HepG2 (cell line): ENCODE results near the gene MRPL28. TPM values are rescaled to one million over a fixed set of nuclear protein-coding genes. Genes with fewer than 3 reads are reported as not detected.
A peak's percentile ranks its signal among the peaks of the same experiment; 100 is the strongest.

Experiments
- FOSL2 ChIP-seq: sonication (generic); formaldehyde crosslinking; IDR thresholded peaks from 2 replicates; pipeline ENCODE4 v1.4.0; 2020; ENCODE audit warnings: missing genetic modification reagents
- TCF7L2 ChIP-seq: IDR thresholded peaks from 2 replicates; pipeline ENCODE4 v1.6.1; 2011; ENCODE audit warnings: mild to moderate bottlenecking, low read depth, low read length, moderate library complexity
- TRIM22 ChIP-seq: fragments of 450-650 bp; IDR thresholded peaks from 2 replicates; pipeline ENCODE4 v1.6.1; 2017
- ZBTB7A ChIP-seq: sonication (generic); formaldehyde crosslinking; IDR thresholded peaks from 2 replicates; pipeline ENCODE4 v1.8.0; 2022; ENCODE audit warnings: mild to moderate bottlenecking, missing genetic modification reagents
- ZNF678 ChIP-seq: sonication (generic); formaldehyde crosslinking; IDR thresholded peaks from 2 replicates; pipeline ENCODE4 v1.4.0; 2020; ENCODE audit warnings: mild to moderate bottlenecking, missing genetic modification reagents
- ZNF816 ChIP-seq: sonication (generic); formaldehyde crosslinking; IDR thresholded peaks from 2 replicates; pipeline ENCODE4 v1.8.0; 2022; ENCODE audit warnings: missing genetic modification reagents, mild to moderate bottlenecking, borderline replicate concordance
- ZNF879 ChIP-seq: sonication (generic); formaldehyde crosslinking; IDR thresholded peaks from 2 replicates; pipeline ENCODE4 v1.8.1; 2023; ENCODE audit warnings: missing genetic modification reagents
- polyA plus RNA-seq, 8 experiments: library from polyadenylated mRNA; depleted of rRNA in 3 of 8; stranded (reverse) in 7 of 8; unstranded in 1 of 8; fragments of >200 nt; fragmentation: Illumina TruSeq in 4 of 8; extraction: Trizol in 4 of 8; gene quantifications; 2 replicates each; pipeline versions ENCODE4 v1.2.1 to v1.2.3, GENCODE V29; 2011 to 2016; ENCODE audit warnings: low read depth in 4 of 8, missing spikeins in 1 of 8, mixed read lengths in 1 of 8; ENCODE audit not compliant: insufficient read depth in 1 of 8
- total RNA-seq, 5 experiments: library from RNA; depleted of rRNA; stranded (reverse); fragments of >200 nt; fragmentation: Illumina TruSeq; extraction: Trizol; gene quantifications; 2 replicates each; pipeline ENCODE4 v1.2.3, GENCODE V29; 2016; ENCODE audit warnings: low read depth in 1 of 5
- TF ChIP-seq, protein P1 (sequence below): sonication (generic); formaldehyde crosslinking; IDR thresholded peaks from 2 replicates; pipeline ENCODE4 v1.9.0; 2021; ENCODE audit warnings: missing genetic modification reagents, borderline replicate concordance
- TF ChIP-seq, protein P2 (sequence below): sonication (generic); formaldehyde crosslinking; IDR thresholded peaks from 2 replicates; pipeline ENCODE4 v1.8.0; 2022; ENCODE audit warnings: missing genetic modification reagents, mild to moderate bottlenecking, moderate library complexity, borderline replicate concordance
- TF ChIP-seq, protein P3 (sequence below): sonication (generic); formaldehyde crosslinking; IDR thresholded peaks from 2 replicates; pipeline ENCODE4 v1.4.0; 2020; ENCODE audit warnings: missing genetic modification reagents
- TF ChIP-seq, protein P4 (sequence below), 2 experiments: IDR thresholded peaks; 2 replicates each; pipeline ENCODE4 v1.6.1; 2011 to 2012; ENCODE audit warnings: low read length in 2 of 2, borderline replicate concordance in 1 of 2, low read depth in 1 of 2, mild to moderate bottlenecking in 1 of 2, moderate library complexity in 1 of 2

Gene MRPL28
- total and polyA plus RNA-seq, 2 of the 13 experiments (the other 11 are each of a cell fraction or from before 2014, with no cell fraction given) = 114 to 135 TPM

GRCh38 chr16:391885-392335 is 21.6 kb upstream of the MRPL28 start (continued):
- TF ChIP-seq, protein P1, sequence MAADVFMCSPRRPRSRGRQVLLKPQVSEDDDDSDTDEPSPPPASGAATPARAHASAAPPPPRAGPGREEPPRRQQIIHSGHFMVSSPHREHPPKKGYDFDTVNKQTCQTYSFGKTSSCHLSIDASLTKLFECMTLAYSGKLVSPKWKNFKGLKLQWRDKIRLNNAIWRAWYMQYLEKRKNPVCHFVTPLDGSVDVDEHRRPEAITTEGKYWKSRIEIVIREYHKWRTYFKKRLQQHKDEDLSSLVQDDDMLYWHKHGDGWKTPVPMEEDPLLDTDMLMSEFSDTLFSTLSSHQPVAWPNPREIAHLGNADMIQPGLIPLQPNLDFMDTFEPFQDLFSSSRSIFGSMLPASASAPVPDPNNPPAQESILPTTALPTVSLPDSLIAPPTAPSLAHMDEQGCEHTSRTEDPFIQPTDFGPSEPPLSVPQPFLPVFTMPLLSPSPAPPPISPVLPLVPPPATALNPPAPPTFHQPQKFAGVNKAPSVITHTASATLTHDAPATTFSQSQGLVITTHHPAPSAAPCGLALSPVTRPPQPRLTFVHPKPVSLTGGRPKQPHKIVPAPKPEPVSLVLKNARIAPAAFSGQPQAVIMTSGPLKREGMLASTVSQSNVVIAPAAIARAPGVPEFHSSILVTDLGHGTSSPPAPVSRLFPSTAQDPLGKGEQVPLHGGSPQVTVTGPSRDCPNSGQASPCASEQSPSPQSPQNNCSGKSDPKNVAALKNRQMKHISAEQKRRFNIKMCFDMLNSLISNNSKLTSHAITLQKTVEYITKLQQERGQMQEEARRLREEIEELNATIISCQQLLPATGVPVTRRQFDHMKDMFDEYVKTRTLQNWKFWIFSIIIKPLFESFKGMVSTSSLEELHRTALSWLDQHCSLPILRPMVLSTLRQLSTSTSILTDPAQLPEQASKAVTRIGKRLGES (CRISPR knock-in tag) = no peak
- TF ChIP-seq TRIM22 (no peak), ZNF879 (CRISPR knock-in tag) (no peak), ZBTB7A (no peak), TCF7L2 (no peak), FOSL2 (CRISPR knock-in tag) (peak; percentile 52; the same call in 1 of the 2 replicates), ZNF816 (CRISPR knock-in tag) (no peak), ZNF678 (no peak)
- TF ChIP-seq, protein P2, sequence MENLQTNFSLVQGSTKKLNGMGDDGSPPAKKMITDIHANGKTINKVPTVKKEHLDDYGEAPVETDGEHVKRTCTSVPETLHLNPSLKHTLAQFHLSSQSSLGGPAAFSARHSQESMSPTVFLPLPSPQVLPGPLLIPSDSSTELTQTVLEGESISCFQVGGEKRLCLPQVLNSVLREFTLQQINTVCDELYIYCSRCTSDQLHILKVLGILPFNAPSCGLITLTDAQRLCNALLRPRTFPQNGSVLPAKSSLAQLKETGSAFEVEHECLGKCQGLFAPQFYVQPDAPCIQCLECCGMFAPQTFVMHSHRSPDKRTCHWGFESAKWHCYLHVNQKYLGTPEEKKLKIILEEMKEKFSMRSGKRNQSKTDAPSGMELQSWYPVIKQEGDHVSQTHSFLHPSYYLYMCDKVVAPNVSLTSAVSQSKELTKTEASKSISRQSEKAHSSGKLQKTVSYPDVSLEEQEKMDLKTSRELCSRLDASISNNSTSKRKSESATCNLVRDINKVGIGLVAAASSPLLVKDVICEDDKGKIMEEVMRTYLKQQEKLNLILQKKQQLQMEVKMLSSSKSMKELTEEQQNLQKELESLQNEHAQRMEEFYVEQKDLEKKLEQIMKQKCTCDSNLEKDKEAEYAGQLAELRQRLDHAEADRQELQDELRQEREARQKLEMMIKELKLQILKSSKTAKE (CRISPR knock-in tag) = no peak
- TF ChIP-seq, protein P3, sequence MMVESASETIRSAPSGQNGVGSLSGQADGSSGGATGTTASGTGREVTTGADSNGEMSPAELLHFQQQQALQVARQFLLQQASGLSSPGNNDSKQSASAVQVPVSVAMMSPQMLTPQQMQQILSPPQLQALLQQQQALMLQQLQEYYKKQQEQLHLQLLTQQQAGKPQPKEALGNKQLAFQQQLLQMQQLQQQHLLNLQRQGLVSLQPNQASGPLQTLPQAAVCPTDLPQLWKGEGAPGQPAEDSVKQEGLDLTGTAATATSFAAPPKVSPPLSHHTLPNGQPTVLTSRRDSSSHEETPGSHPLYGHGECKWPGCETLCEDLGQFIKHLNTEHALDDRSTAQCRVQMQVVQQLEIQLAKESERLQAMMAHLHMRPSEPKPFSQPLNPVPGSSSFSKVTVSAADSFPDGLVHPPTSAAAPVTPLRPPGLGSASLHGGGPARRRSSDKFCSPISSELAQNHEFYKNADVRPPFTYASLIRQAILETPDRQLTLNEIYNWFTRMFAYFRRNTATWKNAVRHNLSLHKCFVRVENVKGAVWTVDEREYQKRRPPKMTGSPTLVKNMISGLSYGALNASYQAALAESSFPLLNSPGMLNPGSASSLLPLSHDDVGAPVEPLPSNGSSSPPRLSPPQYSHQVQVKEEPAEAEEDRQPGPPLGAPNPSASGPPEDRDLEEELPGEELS (CRISPR knock-in tag) = no peak
- TF ChIP-seq, protein P4, sequence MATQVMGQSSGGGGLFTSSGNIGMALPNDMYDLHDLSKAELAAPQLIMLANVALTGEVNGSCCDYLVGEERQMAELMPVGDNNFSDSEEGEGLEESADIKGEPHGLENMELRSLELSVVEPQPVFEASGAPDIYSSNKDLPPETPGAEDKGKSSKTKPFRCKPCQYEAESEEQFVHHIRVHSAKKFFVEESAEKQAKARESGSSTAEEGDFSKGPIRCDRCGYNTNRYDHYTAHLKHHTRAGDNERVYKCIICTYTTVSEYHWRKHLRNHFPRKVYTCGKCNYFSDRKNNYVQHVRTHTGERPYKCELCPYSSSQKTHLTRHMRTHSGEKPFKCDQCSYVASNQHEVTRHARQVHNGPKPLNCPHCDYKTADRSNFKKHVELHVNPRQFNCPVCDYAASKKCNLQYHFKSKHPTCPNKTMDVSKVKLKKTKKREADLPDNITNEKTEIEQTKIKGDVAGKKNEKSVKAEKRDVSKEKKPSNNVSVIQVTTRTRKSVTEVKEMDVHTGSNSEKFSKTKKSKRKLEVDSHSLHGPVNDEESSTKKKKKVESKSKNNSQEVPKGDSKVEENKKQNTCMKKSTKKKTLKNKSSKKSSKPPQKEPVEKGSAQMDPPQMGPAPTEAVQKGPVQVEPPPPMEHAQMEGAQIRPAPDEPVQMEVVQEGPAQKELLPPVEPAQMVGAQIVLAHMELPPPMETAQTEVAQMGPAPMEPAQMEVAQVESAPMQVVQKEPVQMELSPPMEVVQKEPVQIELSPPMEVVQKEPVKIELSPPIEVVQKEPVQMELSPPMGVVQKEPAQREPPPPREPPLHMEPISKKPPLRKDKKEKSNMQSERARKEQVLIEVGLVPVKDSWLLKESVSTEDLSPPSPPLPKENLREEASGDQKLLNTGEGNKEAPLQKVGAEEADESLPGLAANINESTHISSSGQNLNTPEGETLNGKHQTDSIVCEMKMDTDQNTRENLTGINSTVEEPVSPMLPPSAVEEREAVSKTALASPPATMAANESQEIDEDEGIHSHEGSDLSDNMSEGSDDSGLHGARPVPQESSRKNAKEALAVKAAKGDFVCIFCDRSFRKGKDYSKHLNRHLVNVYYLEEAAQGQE (IDR thresholded peaks at IDR 0.05; ENCODE audit: borderline replicate concordance in 1 of 2, low read depth in 1 of 2, low read length in 2 of 2) = no peak
